H1 (cell line): Measurements from ENCODE around the gene ALDH1L2. TPM values are rescaled to one million over a fixed set of nuclear protein-coding genes. Genes with fewer than 3 reads are reported as not detected.

Source experiments
- BRCA1 ChIP-seq: IDR thresholded peaks from 2 replicates; pipeline ENCODE4 v1.6.1; 2012; ENCODE audit warnings: low read depth, low read length, improper control_type of control experiment
- CHD2 ChIP-seq: IDR thresholded peaks from 2 replicates; pipeline ENCODE4 v1.6.1; 2012; ENCODE audit warnings: low read length, improper control_type of control experiment
- EZH2 ChIP-seq: fragments of 200-600 bp; sonication (generic); IDR thresholded peaks from 2 replicates; pipeline ENCODE4 v1.7.1; 2012; ENCODE audit warnings: low read depth, mild to moderate bottlenecking, moderate library complexity, low read length, inconsistent platforms; ENCODE audit not compliant: severe bottlenecking
- FOSL1 ChIP-seq: IDR thresholded peaks from 2 replicates; pipeline ENCODE4 v1.6.1; 2011; ENCODE audit warnings: mild to moderate bottlenecking, low read depth, low read length, moderate library complexity; ENCODE audit not compliant: insufficient read depth
- GTF2F1 ChIP-seq: IDR thresholded peaks from 2 replicates; pipeline ENCODE4 v1.6.1; 2012; ENCODE audit warnings: low read depth, low read length, improper control_type of control experiment, borderline replicate concordance
- HDAC6 ChIP-seq: IDR thresholded peaks from one replicate; pipeline ENCODE4 v1.7.1; 2012; ENCODE audit warnings: low read depth, mild to moderate bottlenecking, inconsistent platforms, low read length, moderate library complexity
- KDM1A ChIP-seq: fragments of 200-600, 300-600 bp; sonication (generic); IDR thresholded peaks from 2 replicates; pipeline ENCODE4 v1.7.1; 2016; ENCODE audit warnings: mild to moderate bottlenecking, low read length, borderline replicate concordance
- KDM5A ChIP-seq: fragments of 200-600 bp; IDR thresholded peaks from 2 replicates; pipeline ENCODE4 v1.7.1; 2012; ENCODE audit warnings: mild to moderate bottlenecking, low read length, inconsistent platforms, mixed read lengths
- MAFK ChIP-seq: IDR thresholded peaks from 2 replicates; pipeline ENCODE4 v1.6.1; 2012; ENCODE audit warnings: low read depth, mild to moderate bottlenecking, improper control_type of control experiment, low read length
- PHF8 ChIP-seq: fragments of 200-600 bp; sonication (generic); conservative IDR thresholded peaks from 2 replicates; pipeline ENCODE4 v1.7.1; 2012; ENCODE audit warnings: low read depth, mild to moderate bottlenecking, inconsistent platforms, low read length, moderate library complexity
- RAD21 ChIP-seq, 2 experiments: IDR thresholded peaks in 1 of 2; conservative IDR thresholded peaks in 1 of 2; 2 replicates each; pipeline ENCODE4 v1.6.1; 2011; ENCODE audit warnings: low read depth in 2 of 2, low read length in 2 of 2, improper control_type of control experiment in 1 of 2, inconsistent platforms in 1 of 2, mild to moderate bottlenecking in 1 of 2, moderate library complexity in 1 of 2
- SP1 ChIP-seq: IDR thresholded peaks from 2 replicates; pipeline ENCODE4 v1.6.1; 2011; ENCODE audit warnings: low read depth, low read length
- SP2 ChIP-seq: IDR thresholded peaks from 2 replicates; pipeline ENCODE4 v1.6.1; 2012; ENCODE audit warnings: mild to moderate bottlenecking, low read length, inconsistent platforms
- SRF ChIP-seq: IDR thresholded peaks from 2 replicates; pipeline ENCODE4 v1.6.1; 2011; ENCODE audit warnings: mild to moderate bottlenecking, low read depth, low read length, moderate library complexity
- TAF1 ChIP-seq: IDR thresholded peaks from 2 replicates; pipeline ENCODE4 v1.6.1; 2011; ENCODE audit warnings: mild to moderate bottlenecking, low read depth, low read length
- TAF7 ChIP-seq: optimal IDR thresholded peaks from 2 replicates; pipeline ENCODE3; 2011; ENCODE audit warnings: low read depth, mild to moderate bottlenecking, inconsistent platforms, low read length, moderate library complexity, borderline replicate concordance
- TCF12 ChIP-seq: IDR thresholded peaks from 2 replicates; pipeline ENCODE4 v1.6.1; 2011; ENCODE audit warnings: low read depth, mild to moderate bottlenecking, low read length
- YY1 ChIP-seq: IDR thresholded peaks from 2 replicates; pipeline ENCODE4 v1.6.1; 2011; ENCODE audit warnings: low read depth, mild to moderate bottlenecking, low read length
- ZNF274 ChIP-seq: IDR thresholded peaks from 2 replicates; pipeline ENCODE4 v1.7.0; 2012; ENCODE audit warnings: low read length, borderline replicate concordance; ENCODE audit errors: extremely low read depth
- polyA plus RNA-seq, 7 experiments: library from polyadenylated mRNA; depleted of rRNA in 3 of 7; stranded (reverse) in 5 of 7; unstranded in 2 of 7; fragments of >200 nt in 5 of 7; fragments of 200-250 nt in 2 of 7; gene quantifications; 1 replicate in 5 of 7; 2 replicates in 1 of 7; 4 replicates in 1 of 7; pipeline versions ENCODE4 v1.2.1 to v1.2.3, GENCODE V29; 2011 to 2013; ENCODE audit warnings: missing spikeins in 2 of 7, mixed read lengths in 2 of 7
- total RNA-seq: library from RNA; stranded (reverse); fragmentation: NEBNext Ultra II Directional; extraction: Animal tissue kit (Norgen Biotek cat#: 25700); gene quantifications from 2 replicates; pipeline ENCODE4 v1.2.1, GENCODE V29; 2021
- TF ChIP-seq, protein P1 (sequence below): IDR thresholded peaks from 2 replicates; pipeline ENCODE4 v1.6.1; 2011; ENCODE audit warnings: low read length, improper control_type of control experiment
- TF ChIP-seq, protein P2 (sequence below): IDR thresholded peaks from 2 replicates; pipeline ENCODE4 v1.6.1; 2011; ENCODE audit warnings: low read depth, mild to moderate bottlenecking, low read length; ENCODE audit not compliant: insufficient read depth
- TF ChIP-seq, protein P3 (sequence below), 3 experiments: IDR thresholded peaks; 1 replicate in 2 of 3; 2 replicates in 1 of 3; pipeline versions ENCODE4 v1.5.1 to v1.6.1; 2011; ENCODE audit warnings: low read length in 3 of 3, mild to moderate bottlenecking in 3 of 3, inconsistent platforms in 2 of 3, low read depth in 1 of 3, moderate library complexity in 1 of 3; ENCODE audit not compliant: insufficient read depth in 1 of 3; ENCODE audit errors: control extremely low read depth in 1 of 3

Gene ALDH1L2
- total and polyA plus RNA-seq, 2 of the 8 experiments (the other 6 are each of a cell fraction or from before 2014, with no cell fraction given) = 3.7 to 7.2 TPM

DNA sequence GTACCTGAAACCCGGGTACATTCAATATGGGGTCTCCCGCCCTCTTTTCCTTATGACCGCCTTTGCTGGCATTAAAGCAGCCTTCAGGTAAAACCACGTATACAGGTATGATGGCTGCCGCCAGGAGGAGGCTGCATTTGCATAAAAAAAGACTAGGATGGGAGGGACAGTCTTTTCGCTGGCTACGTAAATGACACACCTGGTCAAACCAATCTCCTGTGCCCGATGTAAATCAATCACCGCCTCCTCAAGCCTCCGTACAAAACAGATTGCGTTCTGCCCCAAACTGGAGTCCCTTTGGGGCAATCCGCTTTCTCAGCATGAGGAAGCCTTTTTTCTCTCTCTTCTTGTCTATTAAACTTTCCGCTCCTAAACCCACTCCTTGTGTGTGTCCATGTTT lies 8.1 kb upstream of the ALDH1L2 start (continued):
- no peak for TF ChIP-seq HDAC6
- TF ChIP-seq TAF1 = peak; percentile 85; the same call in 1 of the 2 replicates
- no peak for TF ChIP-seq PHF8
- no peak for TF ChIP-seq BRCA1
- TF ChIP-seq, protein P1, sequence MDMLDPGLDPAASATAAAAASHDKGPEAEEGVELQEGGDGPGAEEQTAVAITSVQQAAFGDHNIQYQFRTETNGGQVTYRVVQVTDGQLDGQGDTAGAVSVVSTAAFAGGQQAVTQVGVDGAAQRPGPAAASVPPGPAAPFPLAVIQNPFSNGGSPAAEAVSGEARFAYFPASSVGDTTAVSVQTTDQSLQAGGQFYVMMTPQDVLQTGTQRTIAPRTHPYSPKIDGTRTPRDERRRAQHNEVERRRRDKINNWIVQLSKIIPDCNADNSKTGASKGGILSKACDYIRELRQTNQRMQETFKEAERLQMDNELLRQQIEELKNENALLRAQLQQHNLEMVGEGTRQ = no peak
- TF ChIP-seq, protein P2, sequence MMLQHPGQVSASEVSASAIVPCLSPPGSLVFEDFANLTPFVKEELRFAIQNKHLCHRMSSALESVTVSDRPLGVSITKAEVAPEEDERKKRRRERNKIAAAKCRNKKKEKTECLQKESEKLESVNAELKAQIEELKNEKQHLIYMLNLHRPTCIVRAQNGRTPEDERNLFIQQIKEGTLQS = no peak
- no peak for TF ChIP-seq RAD21 (IDR thresholded peaks at IDR 0.05 in 1 of 2, conservative IDR thresholded peaks at IDR 0.05 in 1 of 2; ENCODE audit: low read depth in 2 of 2, low read length in 2 of 2)
- no peak for TF ChIP-seq MAFK
- TF ChIP-seq, protein P3, sequence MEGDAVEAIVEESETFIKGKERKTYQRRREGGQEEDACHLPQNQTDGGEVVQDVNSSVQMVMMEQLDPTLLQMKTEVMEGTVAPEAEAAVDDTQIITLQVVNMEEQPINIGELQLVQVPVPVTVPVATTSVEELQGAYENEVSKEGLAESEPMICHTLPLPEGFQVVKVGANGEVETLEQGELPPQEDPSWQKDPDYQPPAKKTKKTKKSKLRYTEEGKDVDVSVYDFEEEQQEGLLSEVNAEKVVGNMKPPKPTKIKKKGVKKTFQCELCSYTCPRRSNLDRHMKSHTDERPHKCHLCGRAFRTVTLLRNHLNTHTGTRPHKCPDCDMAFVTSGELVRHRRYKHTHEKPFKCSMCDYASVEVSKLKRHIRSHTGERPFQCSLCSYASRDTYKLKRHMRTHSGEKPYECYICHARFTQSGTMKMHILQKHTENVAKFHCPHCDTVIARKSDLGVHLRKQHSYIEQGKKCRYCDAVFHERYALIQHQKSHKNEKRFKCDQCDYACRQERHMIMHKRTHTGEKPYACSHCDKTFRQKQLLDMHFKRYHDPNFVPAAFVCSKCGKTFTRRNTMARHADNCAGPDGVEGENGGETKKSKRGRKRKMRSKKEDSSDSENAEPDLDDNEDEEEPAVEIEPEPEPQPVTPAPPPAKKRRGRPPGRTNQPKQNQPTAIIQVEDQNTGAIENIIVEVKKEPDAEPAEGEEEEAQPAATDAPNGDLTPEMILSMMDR (IDR thresholded peaks at IDR 0.05; ENCODE audit: control extremely low read depth in 1 of 3, insufficient read depth in 1 of 3, low read depth in 1 of 3, low read length in 3 of 3) = no peak
- TF ChIP-seq CHD2 = no peak
- TF ChIP-seq KDM1A = no peak
- TF ChIP-seq EZH2 = no peak
- no peak for TF ChIP-seq GTF2F1
- TF ChIP-seq YY1 = peak; percentile 93
- no peak for TF ChIP-seq SP2
- TF ChIP-seq TCF12 = 0 out of 2 replicates have a peak, but pooled peaks have one; percentile 11
- no peak for TF ChIP-seq SRF
- no peak for TF ChIP-seq TAF7
- no peak for TF ChIP-seq KDM5A
- no peak for TF ChIP-seq ZNF274
- TF ChIP-seq SP1 = peak; percentile 61; the same call in 1 of the 2 replicates
- no peak for TF ChIP-seq FOSL1
